ENCODE results near the gene IQSEC2. TPM values are rescaled to one million over a fixed set of nuclear protein-coding genes. Genes with fewer than 3 reads are reported as not detected.

The IQSEC2 gene
- total RNA-seq, 1 donor from 2014 or later = 3.1 TPM

DNA sequence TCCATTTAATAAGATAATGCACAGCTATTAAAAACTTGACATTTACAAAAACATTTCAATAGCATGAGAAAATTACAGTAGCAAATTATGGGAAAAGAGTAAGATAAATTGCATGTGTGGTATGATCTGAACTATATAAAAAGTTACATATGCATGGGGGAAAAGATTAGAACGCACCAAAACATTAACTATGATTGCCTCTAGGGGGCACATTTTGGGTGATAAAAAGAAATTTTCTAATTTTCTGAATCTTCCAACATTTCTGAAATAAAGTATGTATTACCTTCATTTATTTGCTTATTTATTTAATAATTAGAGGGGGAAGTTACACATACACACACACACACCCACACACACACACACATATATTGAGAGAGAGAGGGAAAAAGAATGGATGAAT is 36.8 kb downstream of the IQSEC2 start:
- no peak for DNase-seq (ENCODE audit: low spot score)

DNA sequence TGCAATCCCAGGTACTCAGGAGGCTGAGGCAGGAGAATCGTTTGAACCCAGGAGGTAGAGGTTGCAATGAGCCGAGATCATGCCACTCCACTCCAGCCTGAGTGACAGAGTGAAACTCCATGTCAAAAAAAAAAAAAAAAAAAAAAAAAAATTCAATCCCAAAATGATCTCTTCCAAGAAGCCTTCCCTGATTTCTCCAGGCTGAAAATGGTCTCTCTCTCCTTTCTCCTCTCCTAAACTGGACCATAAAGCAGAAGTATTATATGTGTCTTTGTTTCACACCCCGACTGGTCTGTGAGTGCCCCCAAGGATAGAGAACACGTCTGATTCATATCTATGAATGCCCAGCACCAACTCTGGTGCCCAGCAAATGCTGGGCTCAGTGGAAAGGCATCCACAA is 39.1 kb downstream of the IQSEC2 start:
- DNase-seq (ENCODE audit: low spot score) = no peak

DNA sequence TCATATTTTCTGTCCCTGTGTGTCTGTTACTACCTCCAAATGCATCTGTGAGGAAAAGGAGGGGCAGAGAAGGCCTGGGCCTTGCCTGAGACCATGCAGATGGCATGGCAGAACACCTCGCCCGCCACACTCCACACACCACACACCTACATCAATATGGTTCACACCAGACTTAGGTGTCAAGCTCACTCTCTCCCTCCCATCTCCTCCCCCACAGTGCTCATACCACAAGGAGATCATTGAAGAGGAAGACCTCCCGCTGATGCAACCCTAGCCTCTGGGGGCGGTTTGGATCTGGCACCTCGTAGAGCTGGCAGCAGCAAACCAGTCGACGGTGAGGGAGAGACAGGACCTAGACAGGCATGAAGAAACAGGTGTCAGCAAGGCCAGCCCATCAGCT is 39.8 kb downstream of the IQSEC2 start:
- no peak for DNase-seq (ENCODE audit: low spot score)

DNA sequence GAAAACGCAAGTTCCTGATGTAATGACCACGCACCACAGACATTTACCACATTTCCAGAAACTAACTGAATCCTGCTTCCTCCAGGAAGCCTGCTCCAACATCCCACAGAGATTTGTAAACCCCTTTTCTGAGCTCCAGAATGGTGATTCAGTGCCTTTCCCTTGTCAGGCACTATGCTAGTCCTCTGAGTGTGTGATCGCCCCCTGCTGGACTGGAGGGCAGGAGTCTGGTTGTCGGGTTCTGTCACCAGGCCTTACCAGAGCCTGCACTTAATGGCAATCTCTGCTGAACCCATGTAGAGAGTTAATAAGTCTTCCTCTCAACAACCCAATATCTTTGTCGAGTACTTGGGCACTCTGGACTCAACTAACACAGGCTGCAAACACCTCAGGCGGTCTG is 41.9 kb downstream of the IQSEC2 start:
- no peak for DNase-seq (ENCODE audit: low spot score)

- no peak for DNase-seq (ENCODE audit: low spot score)
Measured at GRCh38 chrX:53237056-53237455, 44.3 kb downstream of the IQSEC2 start.

DNA sequence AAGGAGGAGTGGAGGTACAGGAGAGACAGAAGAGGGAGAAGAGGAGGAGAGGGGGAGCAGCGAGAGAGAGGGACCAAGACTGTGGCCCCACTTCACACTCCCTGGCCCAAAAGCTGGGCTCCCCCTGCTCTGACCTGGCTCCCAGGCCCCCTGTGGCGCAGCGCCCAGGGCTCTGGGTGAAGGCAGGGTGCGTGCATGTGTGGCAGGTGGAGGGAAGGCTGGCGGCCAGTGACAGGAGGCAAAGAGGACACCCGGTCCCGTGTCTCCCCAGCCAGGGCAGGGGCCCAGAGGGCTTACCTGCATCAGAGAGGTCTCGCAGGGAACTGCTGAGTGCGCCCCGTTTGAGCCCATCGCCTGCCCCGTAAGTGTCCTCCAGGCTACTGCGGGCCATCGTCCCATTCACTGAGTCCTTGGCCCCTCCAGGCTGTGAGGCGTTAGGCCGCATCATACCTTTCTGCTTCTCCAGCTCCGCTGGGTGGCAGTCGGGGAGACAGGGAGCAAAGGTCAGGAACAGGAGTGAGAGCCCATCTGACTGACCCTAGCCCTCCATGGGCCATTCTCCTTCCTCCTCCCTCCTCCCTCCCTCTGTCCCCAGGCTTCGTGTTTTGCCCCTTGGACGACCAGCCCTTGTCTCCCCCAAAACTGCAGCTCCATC is 45.2 kb downstream of the IQSEC2 start:
- no peak for DNase-seq (ENCODE audit: low spot score)

GRCh38 chrX:53235566-53235965 is 45.8 kb downstream of the IQSEC2 start:
- DNase-seq (ENCODE audit: low spot score) = no peak

GRCh38 chrX:53234484-53234883 is 46.9 kb downstream of the IQSEC2 start:
- DNase-seq (ENCODE audit: low spot score) = no peak

DNA sequence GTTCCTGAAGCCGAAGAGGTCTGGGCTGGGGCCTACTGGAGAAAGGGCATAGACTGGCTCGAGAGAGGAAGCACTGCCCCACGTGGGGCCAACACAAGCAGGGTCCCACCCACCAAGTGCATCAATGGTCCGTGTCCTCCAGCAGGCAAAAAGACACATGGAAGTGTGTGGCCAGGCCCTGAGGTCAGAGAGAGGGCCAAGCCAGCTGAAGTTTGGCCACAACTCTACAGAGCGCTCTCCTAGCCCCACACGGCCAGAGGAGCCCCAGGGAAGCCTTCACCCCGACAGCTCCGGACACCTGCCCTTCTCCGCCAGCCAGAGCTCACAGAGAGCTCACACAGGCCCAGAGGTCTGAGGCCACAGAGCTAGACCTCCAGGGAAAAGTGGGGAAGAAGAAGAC is 47.8 kb downstream of the IQSEC2 start:
- no peak for DNase-seq (ENCODE audit: low spot score)

- no peak for DNase-seq (ENCODE audit: low spot score)
Measured at GRCh38 chrX:53230116-53230515, 51.3 kb downstream of the IQSEC2 start.

DNA sequence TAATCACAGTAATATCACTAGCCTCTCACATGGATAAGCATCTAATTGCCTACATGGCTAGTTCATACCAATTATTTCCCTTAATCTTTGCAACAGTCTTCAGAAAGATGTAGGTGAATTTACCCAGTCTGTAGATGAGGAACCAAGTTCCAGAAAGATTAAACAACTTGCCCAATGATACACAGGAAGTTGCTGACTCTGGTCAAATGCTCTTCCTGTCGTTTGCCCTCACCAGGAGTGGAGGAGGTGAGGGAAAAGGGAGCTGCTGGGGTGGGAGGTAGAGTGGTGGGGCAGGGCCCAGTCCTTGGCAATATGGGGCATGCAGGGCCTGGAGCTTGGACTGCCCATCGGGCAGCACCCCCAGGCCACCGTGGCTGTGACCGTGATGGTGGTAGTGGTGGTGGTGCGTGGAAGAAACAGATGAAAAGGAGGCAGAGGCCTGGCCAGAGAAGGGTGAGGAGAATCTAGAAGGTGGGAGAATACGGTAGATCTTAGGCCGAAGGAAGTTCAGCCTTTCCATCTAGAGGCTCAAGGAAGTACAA is 54.1 kb downstream of the IQSEC2 start:
- no peak for DNase-seq (ENCODE audit: low spot score)

GRCh38 chrX:53224860-53225797 is 56.3 kb downstream of the IQSEC2 start, which contains the start of gene KDM5C:
KDM5C (minus strand) TSS chrX:53225207; CDS start chrX:53224889, 318 bp downstream.
- peak; percentile 91 for DNase-seq (ENCODE audit: low spot score)

DNA sequence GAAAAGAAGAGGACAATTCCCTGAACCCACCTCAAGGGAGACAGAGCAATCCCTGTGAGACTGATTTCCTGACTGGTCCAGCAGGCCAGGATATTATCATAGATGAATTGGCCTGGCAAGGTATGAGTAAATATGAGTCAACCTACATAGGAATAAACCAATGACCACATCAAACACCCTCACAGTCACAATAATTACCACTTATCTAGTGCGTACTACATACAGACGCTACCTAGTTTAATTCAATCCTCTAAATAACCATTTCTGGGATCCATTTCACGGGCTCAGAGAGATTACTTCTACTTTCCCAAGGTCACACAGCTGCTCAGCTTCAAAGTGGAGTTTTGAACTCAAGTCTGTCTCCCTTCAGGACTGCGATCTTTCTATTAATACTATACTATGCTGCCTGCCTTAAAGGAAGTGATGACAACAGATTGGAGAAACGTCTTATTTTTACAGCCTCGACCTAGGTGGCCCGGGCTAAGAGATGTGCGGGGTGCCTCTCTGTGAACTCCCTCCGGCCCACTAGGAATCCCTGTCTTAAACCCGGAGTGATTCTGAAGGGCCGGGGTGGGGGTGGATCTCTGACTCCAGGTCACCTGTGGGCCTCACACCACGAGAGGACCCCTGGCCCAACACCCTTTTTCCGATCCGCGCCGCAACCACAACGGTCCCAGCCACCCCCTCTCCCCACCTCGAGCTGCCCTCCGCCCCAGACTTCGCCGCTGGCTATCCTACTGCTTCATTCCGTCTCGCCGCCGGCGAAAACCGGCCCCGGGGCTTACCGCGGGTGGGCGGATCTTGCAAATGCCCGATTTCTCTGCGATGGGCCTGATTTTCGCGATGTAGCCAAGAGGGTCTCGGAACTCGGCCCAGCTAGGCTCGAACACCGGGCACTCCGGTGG is 57.2 kb downstream of the IQSEC2 start:
- no peak for DNase-seq (ENCODE audit: low spot score)

GRCh38 chrX:53223068-53223693 is 58.2 kb downstream of the IQSEC2 start:
- DNase-seq (ENCODE audit: low spot score) = no peak

Other genes with a start within 250 kb of the IQSEC2 start
- not detected for gene GPR173, start 232.8 kb downstream of the IQSEC2 start, total RNA-seq (ENCODE audit: insufficient read depth, low replicate concordance)
- 22.4 TPM for gene TSPYL2, start 199.2 kb downstream of the IQSEC2 start, total RNA-seq (ENCODE audit: insufficient read depth, low replicate concordance)
- 12.8 TPM for gene KANTR, start 187.4 kb downstream of the IQSEC2 start, total RNA-seq (ENCODE audit: insufficient read depth, low replicate concordance)
- 212 TPM for gene KDM5C, start 56.4 kb downstream of the IQSEC2 start, total RNA-seq (ENCODE audit: insufficient read depth, low replicate concordance)
- gene SMC1A, start 141.1 kb upstream of the IQSEC2 start, total RNA-seq (ENCODE audit: insufficient read depth, low replicate concordance) = 12.8 TPM
- not detected for gene RIBC1, start 141.3 kb upstream of the IQSEC2 start, total RNA-seq (ENCODE audit: insufficient read depth, low replicate concordance)
- gene HSD17B10, start 152.8 kb upstream of the IQSEC2 start, total RNA-seq (ENCODE audit: insufficient read depth, low replicate concordance) = 45.3 TPM

All from umbilical cord (tissue), 2 donors.